Hepatocyte (in vitro differentiated cells): ENCODE results near the gene LRRFIP1.

Experiments used
- EZH2phosphoT487 ChIP-seq: fragments of 200-600 bp; sonication (generic); IDR thresholded peaks from one replicate; pipeline ENCODE4 v1.6.1; 2018; ENCODE audit warnings: antibody characterized with exemption, mild to moderate bottlenecking, low read depth, moderate library complexity; ENCODE audit not compliant: unreplicated experiment, severe bottlenecking
- TF ChIP-seq, protein P1 (sequence below): fragments of 200-600 bp; sonication (generic); IDR thresholded peaks from 2 replicates; pipeline ENCODE4 v1.5.1; 2016; ENCODE audit warnings: antibody characterized with exemption, mild to moderate bottlenecking; ENCODE audit not compliant: poor library complexity

DNA sequence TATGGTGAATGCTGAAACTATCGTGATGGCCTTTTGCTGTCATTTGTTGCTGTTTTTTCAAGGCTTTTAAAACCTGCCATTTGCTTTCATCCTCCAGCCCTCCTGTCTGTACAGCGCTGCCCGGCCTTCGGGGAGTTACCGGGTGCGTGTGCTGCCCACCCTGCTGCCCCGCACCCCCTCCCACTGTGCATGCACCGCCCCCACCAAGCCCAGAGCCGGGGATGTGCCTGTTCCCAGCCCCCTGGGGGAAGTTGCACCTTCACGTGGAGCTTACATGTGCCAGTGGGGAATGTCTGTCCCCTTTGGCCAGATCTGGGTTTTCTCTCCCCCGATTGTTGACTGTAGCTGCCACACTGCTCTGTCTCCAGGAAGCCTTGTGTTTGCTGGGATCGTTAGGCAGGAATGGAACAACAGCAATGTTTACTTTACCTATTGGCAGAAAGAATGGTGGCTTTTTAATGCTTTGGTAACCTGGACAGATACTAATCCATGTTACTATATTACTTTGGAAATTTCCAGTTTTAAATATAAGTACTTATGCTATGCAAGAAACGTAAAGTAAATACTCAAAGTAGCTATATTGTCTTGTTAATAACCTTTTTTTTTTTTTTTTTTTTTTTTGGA is 106.4 kb downstream of the LRRFIP1 start:
- TF ChIP-seq, protein P1, sequence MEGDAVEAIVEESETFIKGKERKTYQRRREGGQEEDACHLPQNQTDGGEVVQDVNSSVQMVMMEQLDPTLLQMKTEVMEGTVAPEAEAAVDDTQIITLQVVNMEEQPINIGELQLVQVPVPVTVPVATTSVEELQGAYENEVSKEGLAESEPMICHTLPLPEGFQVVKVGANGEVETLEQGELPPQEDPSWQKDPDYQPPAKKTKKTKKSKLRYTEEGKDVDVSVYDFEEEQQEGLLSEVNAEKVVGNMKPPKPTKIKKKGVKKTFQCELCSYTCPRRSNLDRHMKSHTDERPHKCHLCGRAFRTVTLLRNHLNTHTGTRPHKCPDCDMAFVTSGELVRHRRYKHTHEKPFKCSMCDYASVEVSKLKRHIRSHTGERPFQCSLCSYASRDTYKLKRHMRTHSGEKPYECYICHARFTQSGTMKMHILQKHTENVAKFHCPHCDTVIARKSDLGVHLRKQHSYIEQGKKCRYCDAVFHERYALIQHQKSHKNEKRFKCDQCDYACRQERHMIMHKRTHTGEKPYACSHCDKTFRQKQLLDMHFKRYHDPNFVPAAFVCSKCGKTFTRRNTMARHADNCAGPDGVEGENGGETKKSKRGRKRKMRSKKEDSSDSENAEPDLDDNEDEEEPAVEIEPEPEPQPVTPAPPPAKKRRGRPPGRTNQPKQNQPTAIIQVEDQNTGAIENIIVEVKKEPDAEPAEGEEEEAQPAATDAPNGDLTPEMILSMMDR: no peak
- no peak for TF ChIP-seq EZH2phosphoT487
